Muscle layer of duodenum (tissue), 2 donors: Measurements from ENCODE around the gene RGS4.
A peak's percentile ranks its signal among the peaks of the same experiment; 100 is the strongest.

Experiments used
- H3K27ac ChIP-seq: one replicate; pipeline ENCODE4 v1.7.0; 2013; ENCODE audit warnings: mild to moderate bottlenecking, low read length
- H3K27me3 ChIP-seq: one replicate; pipeline ENCODE4 v1.7.0; 2013; ENCODE audit warnings: low read depth, mild to moderate bottlenecking, control low read depth, low read length
- H3K36me3 ChIP-seq, 2 donors: one replicate each; pipeline ENCODE4 v1.7.0; 2013; ENCODE audit warnings: low read length in 2 of 2, control low read depth in 1 of 2, mild to moderate bottlenecking in 1 of 2; ENCODE audit not compliant: insufficient read depth in 2 of 2, control insufficient read depth in 1 of 2
- H3K4me1 ChIP-seq, 2 donors: one replicate each; pipeline ENCODE4 v1.7.0; 2013; ENCODE audit warnings: low read length in 2 of 2, mild to moderate bottlenecking in 2 of 2, control low read depth in 1 of 2, moderate library complexity in 1 of 2; ENCODE audit not compliant: insufficient read depth in 2 of 2, control insufficient read depth in 1 of 2
- H3K4me3 ChIP-seq, 2 donors: one replicate each; pipeline ENCODE4 v1.7.0; 2013; ENCODE audit warnings: low read length in 2 of 2, low read depth in 1 of 2, mild to moderate bottlenecking in 1 of 2
- H3K9me3 ChIP-seq, 2 donors: one replicate each; pipeline ENCODE4 v1.7.0; 2013; ENCODE audit warnings: low read length in 2 of 2, control low read depth in 1 of 2, mild to moderate bottlenecking in 1 of 2; ENCODE audit not compliant: control insufficient read depth in 1 of 2
- donor health status: healthy.

Gene RGS4

GRCh38 chr1:163069655-163070277 is 605 bp downstream of the RGS4 start:
- H3K27me3 ChIP-seq = peaks cover 6% of the 10 kb centered on the region
- peak overlapping the region; percentile 49 to 70 for H3K4me3 ChIP-seq
- no peaks in the 10 kb centered on the region for H3K9me3 ChIP-seq
- no peaks in the 10 kb centered on the region for H3K4me1 ChIP-seq
- H3K27ac ChIP-seq = no peak overlapping the region
- H3K36me3 ChIP-seq = peaks cover 3 to 13% of the 10 kb centered on the region in 2 donors

- Histone ChIP-seq H3K4me3 (peak overlapping the region in 1 of 2 donors; percentile 70), H3K4me1 (no peaks in the 10 kb centered on the region), H3K9me3 (no peaks in the 10 kb centered on the region), H3K27ac (no peak overlapping the region), H3K36me3 (peaks cover 3 to 13% of the 10 kb centered on the region in 2 donors), H3K27me3 (peaks cover 6% of the 10 kb centered on the region)
These were observed 2.5 kb downstream of the RGS4 start for GRCh38 chr1:163071405-163072255.

DNA sequence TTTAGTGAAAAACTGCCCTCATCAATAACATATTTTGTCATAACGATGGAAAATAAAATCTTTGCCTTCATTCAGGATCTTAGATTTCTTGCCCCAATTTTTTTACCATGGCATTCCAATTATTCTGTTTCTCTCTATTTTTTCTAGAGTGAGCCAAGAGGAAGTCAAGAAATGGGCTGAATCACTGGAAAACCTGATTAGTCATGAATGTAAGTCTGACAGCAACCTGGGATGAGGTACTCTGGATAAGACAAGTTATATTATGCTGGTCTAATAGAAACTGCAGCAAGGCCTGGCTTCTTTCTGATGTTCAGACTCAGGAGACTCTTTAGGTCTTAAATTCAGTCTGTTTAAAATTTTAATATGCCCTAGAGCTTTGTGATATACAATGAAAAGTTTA is 3.5 kb downstream of the RGS4 start:
- peaks cover 3 to 13% of the 10 kb centered on the region in 2 donors for H3K36me3 ChIP-seq
- no peaks in the 10 kb centered on the region for H3K9me3 ChIP-seq
- H3K27ac ChIP-seq = no peak overlapping the region
- H3K27me3 ChIP-seq = peaks cover 6% of the 10 kb centered on the region
- no peak overlapping the region for H3K4me3 ChIP-seq
- H3K4me1 ChIP-seq = no peaks in the 10 kb centered on the region

GRCh38 chr1:163074004-163074403 is 4.8 kb downstream of the RGS4 start:
- no peak overlapping the region for H3K27ac ChIP-seq
- peaks cover 3 to 13% of the 10 kb centered on the region in 2 donors for H3K36me3 ChIP-seq
- no peaks in the 10 kb centered on the region for H3K9me3 ChIP-seq

GRCh38 chr1:163074716-163075284 is 5.6 kb downstream of the RGS4 start:
- Histone ChIP-seq H3K4me1 (no peaks in the 10 kb centered on the region), H3K27ac (no peak overlapping the region)

More at GRCh38 chr1:163074004-163074403, 4.8 kb downstream of the RGS4 start:
- no peaks in the 10 kb centered on the region for H3K27me3 ChIP-seq
- H3K4me1 ChIP-seq = no peaks in the 10 kb centered on the region
- no peak overlapping the region for H3K4me3 ChIP-seq

GRCh38 chr1:163076044-163076443 is 6.9 kb downstream of the RGS4 start:
- peaks cover 3 to 13% of the 10 kb centered on the region in 2 donors for H3K36me3 ChIP-seq
- H3K9me3 ChIP-seq = no peaks in the 10 kb centered on the region
- H3K4me1 ChIP-seq = no peaks in the 10 kb centered on the region
- H3K27ac ChIP-seq = no peak overlapping the region
- no peak overlapping the region for H3K4me3 ChIP-seq
- no peaks in the 10 kb centered on the region for H3K27me3 ChIP-seq

More at GRCh38 chr1:163074716-163075284, 5.6 kb downstream of the RGS4 start:
- H3K27me3 ChIP-seq = no peaks in the 10 kb centered on the region
- H3K36me3 ChIP-seq = peaks cover 3 to 13% of the 10 kb centered on the region in 2 donors
- no peak overlapping the region for H3K4me3 ChIP-seq
- no peaks in the 10 kb centered on the region for H3K9me3 ChIP-seq

DNA sequence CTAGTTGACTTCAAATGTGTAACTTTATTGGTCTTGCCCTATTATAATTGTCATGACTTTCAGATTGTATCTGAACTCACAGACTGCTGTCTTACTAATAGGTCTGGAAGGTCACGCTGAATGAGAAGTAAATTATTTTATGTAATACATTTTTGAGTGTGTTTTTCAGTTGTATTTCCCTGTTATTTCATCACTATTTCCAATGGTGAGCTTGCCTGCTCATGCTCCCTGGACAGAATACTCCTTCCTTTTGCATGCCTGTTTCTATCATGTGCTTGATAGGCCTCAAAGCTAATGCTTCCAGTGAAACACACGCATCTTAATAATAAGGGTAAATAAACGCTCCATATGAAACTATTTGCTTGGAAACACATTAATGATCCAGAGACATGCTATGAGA is 7.3 kb downstream of the RGS4 start:
- no peaks in the 10 kb centered on the region for H3K4me1 ChIP-seq
- H3K4me3 ChIP-seq = no peak overlapping the region
- H3K27me3 ChIP-seq = no peaks in the 10 kb centered on the region
- H3K9me3 ChIP-seq = no peaks in the 10 kb centered on the region
- H3K27ac ChIP-seq = no peak overlapping the region
- H3K36me3 ChIP-seq = peaks cover 3 to 13% of the 10 kb centered on the region in 2 donors

DNA sequence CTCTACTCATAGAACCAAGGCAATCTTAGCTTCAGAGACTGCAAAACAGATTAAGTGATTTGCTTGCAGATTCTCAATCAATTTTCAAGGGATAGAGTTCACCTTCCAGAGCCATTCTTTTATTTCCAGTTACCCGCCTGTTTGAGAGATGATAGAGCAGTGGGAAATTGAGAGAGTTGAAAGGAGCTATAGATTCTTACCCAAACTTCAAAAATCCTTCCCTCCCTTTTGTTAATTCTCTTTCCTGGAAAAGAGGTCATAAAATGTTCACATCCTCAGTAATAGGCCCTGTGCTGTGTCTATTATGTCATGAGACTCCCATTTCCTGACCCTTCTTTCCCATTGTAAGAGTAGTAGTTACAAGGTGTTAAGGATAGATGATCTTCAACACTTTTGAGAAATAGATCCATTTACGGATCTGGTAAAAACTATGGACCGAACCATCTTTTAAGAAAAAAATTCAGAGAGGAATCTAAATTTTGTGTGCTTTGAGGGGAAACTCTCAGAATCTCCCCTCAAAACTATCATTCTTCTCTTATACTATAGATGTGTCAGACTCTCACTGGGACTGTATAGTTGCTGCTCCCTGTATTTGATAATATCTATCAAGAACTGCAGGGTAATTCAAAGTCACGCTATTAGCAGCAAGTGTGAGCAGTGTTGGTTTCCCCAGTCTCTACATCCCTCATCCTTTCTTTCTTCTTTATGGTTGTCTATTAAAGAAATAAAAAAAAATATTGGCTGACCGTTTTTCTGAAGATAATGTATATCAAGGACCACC is 8.0 kb downstream of the RGS4 start:
- no peaks in the 10 kb centered on the region for H3K9me3 ChIP-seq
- no peak overlapping the region for H3K4me3 ChIP-seq
- H3K36me3 ChIP-seq = peaks cover 3 to 13% of the 10 kb centered on the region in 2 donors
- no peak overlapping the region for H3K27ac ChIP-seq
- no peaks in the 10 kb centered on the region for H3K4me1 ChIP-seq
- no peaks in the 10 kb centered on the region for H3K27me3 ChIP-seq

DNA sequence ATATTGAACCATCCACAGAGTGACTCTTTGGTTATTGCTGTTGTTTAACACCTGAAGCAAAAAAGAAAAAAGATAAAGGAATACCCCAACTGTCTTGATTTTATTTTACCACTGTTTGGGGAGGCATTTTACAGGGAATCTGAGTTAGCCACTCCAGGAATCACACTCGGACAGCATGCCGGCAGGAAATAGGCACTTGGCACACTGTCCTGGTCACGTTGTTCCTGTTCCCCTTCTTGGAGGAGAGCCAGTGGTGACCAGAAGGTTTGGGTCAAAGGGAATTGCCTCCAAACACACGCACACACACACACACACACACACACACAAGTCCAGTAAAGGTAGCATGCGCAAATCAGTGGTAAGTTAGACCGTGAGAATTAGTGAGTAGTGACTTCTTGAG is 13.8 kb downstream of the RGS4 start:
- Histone ChIP-seq H3K27me3 (no peaks in the 10 kb centered on the region), H3K4me1 (peaks cover 0 to 12% of the 10 kb centered on the region in 2 donors), H3K9me3 (no peaks in the 10 kb centered on the region), H3K36me3 (no peaks in the 10 kb centered on the region), H3K4me3 (no peak overlapping the region), H3K27ac (no peak overlapping the region)

DNA sequence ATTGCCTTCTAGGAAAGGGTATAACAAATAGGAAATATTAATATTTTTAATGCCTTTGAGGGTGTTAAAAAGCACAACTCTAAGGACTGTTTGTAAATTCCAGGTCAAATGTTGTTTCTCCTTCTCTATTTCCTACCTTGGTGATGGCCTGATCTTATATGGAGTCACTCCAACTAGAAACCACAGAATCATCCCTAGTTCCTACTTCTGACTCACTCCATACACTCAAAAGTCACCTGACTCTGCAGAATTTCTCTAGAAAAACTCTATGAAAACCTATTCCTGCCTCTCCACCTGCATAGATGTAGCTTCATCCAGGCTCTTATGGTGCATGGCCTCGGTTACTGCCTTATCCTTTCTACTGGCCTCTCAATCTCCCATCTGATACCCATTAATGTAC is 14.5 kb downstream of the RGS4 start:
- H3K4me1 ChIP-seq = peaks cover 0 to 12% of the 10 kb centered on the region in 2 donors
- H3K27me3 ChIP-seq = no peaks in the 10 kb centered on the region
- H3K4me3 ChIP-seq = no peak overlapping the region
- H3K27ac ChIP-seq = no peak overlapping the region
- no peaks in the 10 kb centered on the region for H3K9me3 ChIP-seq
- H3K36me3 ChIP-seq = no peaks in the 10 kb centered on the region

DNA sequence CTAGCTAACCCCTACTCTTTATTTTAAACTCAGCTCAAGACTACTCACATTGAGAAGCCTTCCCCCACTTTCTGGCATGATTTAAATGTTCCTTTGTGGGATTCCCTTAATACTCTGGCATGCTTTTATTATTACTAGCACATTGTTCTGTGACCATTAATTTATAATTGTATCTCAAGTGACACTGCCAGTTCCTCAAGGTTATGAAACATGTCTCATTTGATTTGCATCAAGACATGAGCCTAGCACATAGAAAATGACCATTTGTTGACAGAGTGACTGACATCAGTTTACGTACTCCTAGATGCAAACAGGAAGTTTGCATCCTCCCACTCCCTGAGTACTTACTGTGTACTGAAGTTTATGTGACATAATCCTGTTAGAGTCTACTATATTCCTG is 15.2 kb downstream of the RGS4 start:
- Histone ChIP-seq H3K36me3 (no peaks in the 10 kb centered on the region), H3K4me3 (no peak overlapping the region), H3K4me1 (peaks cover 0 to 12% of the 10 kb centered on the region in 2 donors), H3K27me3 (no peaks in the 10 kb centered on the region), H3K27ac (no peak overlapping the region), H3K9me3 (no peaks in the 10 kb centered on the region)
